Spleen (tissue), 11 donors: ENCODE measurements around the gene ANKS1B. TPM values are rescaled to one million over a fixed set of nuclear protein-coding genes. Genes with fewer than 3 reads are reported as not detected.

Source experiments
- DNase-seq: peaks from one replicate; pipeline ENCODE4 v3.0.0-alpha.2; 2020
- H3K27ac ChIP-seq, 8 donors: fragments of 200-600 bp; sonication (generic) in 7 of 8; 1 replicate in 4 of 8; 2 replicates in 4 of 8; pipeline versions ENCODE4 v1.5.0 to v1.8.0; 2016 to 2021; ENCODE audit warnings: inconsistent platforms in 4 of 8, mild to moderate bottlenecking in 4 of 8, moderate library complexity in 1 of 8
- H3K27me3 ChIP-seq, 7 donors: fragments of 200-600 bp; sonication (generic) in 6 of 7; replicated peaks in 1 of 7; 1 replicate in 4 of 7; 2 replicates in 3 of 7; pipeline versions ENCODE4 v1.5.0 to v1.8.0; 2016 to 2021; ENCODE audit warnings: inconsistent platforms in 3 of 7, mild to moderate bottlenecking in 1 of 7
- H3K36me3 ChIP-seq, 6 donors: fragments of 200-600 bp; sonication (generic) in 5 of 6; 1 replicate in 4 of 6; 2 replicates in 2 of 6; pipeline versions ENCODE4 v1.5.0 to v1.8.0; 2016 to 2021; ENCODE audit warnings: inconsistent platforms in 2 of 6
- H3K4me1 ChIP-seq, 6 donors: fragments of 200-600 bp; sonication (generic) in 5 of 6; 1 replicate in 3 of 6; 2 replicates in 3 of 6; pipeline versions ENCODE4 v1.5.0 to v1.8.0; 2016 to 2021; ENCODE audit warnings: inconsistent platforms in 3 of 6
- H3K4me3 ChIP-seq, 8 donors: fragments of 200-600 bp; sonication (generic) in 7 of 8; 1 replicate in 4 of 8; 2 replicates in 4 of 8; pipeline versions ENCODE4 v1.5.0 to v1.8.0; 2016 to 2021; ENCODE audit warnings: inconsistent platforms in 4 of 8, mild to moderate bottlenecking in 4 of 8, moderate library complexity in 2 of 8
- H3K9me3 ChIP-seq, 8 donors: fragments of 200-600 bp; sonication (generic) in 7 of 8; 1 replicate in 4 of 8; 2 replicates in 4 of 8; pipeline versions ENCODE4 v1.5.0 to v1.8.0; 2016 to 2021; ENCODE audit warnings: inconsistent platforms in 4 of 8
- CTCF ChIP-seq, 11 experiments: fragments of 200-600 bp in 7 of 11; fragments of 450-650 bp in 4 of 11; sonication (generic) in 4 of 11; IDR thresholded peaks in 8 of 11; conservative IDR thresholded peaks in 3 of 11; 1 replicate in 7 of 11; 2 replicates in 4 of 11; pipeline versions ENCODE4 v1.4.0 to v1.8.0; 2016 to 2021; ENCODE audit warnings: antibody characterized with exemption in 11 of 11, inconsistent platforms in 4 of 11, mild to moderate bottlenecking in 1 of 11
- POLR2A ChIP-seq, 3 donors: fragments of 450-650 bp; IDR thresholded peaks; one replicate each; pipeline ENCODE4 v1.5.1; 2017; ENCODE audit warnings: antibody characterized with exemption in 3 of 3, mild to moderate bottlenecking in 1 of 3
- POLR2AphosphoS5 ChIP-seq, 3 donors: sonication (generic); formaldehyde crosslinking; IDR thresholded peaks; one replicate each; pipeline ENCODE4 v1.5.1; 2017; ENCODE audit warnings: antibody characterized with exemption in 3 of 3
- WGBS, 5 donors: extraction: QIAGEN DNeasy Blood & Tissue Kit in 3 of 5; methylation state at CpG; one replicate each; pipeline versions ENCODE4 v1.1.5 to v1.1.7; 2013 to 2018; 5-methylcytosine and 5-hydroxymethylcytosine counted together
- intact Hi-C: fragments of 100-400 bp; cut with DNase I; formaldehyde crosslinking; loops from one replicate; pipeline ENCODE4 v1.15.0; 2023; ENCODE audit warnings: low total_unique reads
- polyA plus RNA-seq, 3 donors: library from polyadenylated mRNA; stranded (reverse); fragments of 200-250 nt; gene quantifications; one replicate each; pipeline ENCODE4 v1.2.1, GENCODE V29; 2013
- total RNA-seq, 7 donors: library from RNA; depleted of rRNA in 3 of 7; stranded (reverse); fragments of >200 nt in 3 of 7; fragmentation: NEBNext Ultra II Directional in 4 of 7; extraction: Animal tissue kit (Norgen Biotek cat#: 25700) in 4 of 7; gene quantifications; one replicate each; pipeline versions ENCODE4 v1.1.0 to v1.2.1, GENCODE V29; 2016 to 2021
- donor health status: healthy with polysubstance abuse.
- donor health status: DM: no; HTN: no; CAD: no; lungs with moderate emphysema.
- donor health status: DM: no; HTN: no; CAD: no.
- donor health status: Bipolar disorder and iron deficiency.
- donor health status: healthy.
- donor health status: DM: no; HTN: no; CAD: no.
- donor health status: DM: yes; HTN: yes; CAD: no.

Gene ANKS1B
- total and polyA plus RNA-seq, 10 donors: 0.21 to 8.0 (median 4.2) TPM

GRCh38 chr12:99121546-99121945, 863.2 kb downstream of the ANKS1B start:
- no peaks in the 10 kb centered on the region for H3K4me1 ChIP-seq

GRCh38 chr12:99119943-99120342, 864.8 kb downstream of the ANKS1B start:
- H3K4me3 ChIP-seq: no peak overlapping the region
- no peaks in the 10 kb centered on the region for H3K36me3 ChIP-seq
- TF ChIP-seq POLR2AphosphoS5 (IDR thresholded peaks at IDR 0.05): no peak
- TF ChIP-seq CTCF (IDR thresholded peaks at IDR 0.05 in 8 of 11, conservative IDR thresholded peaks at IDR 0.05 in 3 of 11): no peak
- TF ChIP-seq POLR2A (IDR thresholded peaks at IDR 0.05): no peak
- WGBS, 5 donors: 71 to 80% (median 74%) methylated on average over 10 of the region's 10 CpGs
- no peaks in the 10 kb centered on the region for H3K27me3 ChIP-seq
- H3K4me1 ChIP-seq: no peaks in the 10 kb centered on the region
- no peak for DNase-seq
- peaks cover 0 to 4% (median 0%) of the 10 kb centered on the region in 8 donors for H3K9me3 ChIP-seq
- H3K27ac ChIP-seq: no peak overlapping the region
- intact Hi-C loops: no loop called here

More at GRCh38 chr12:99121546-99121945, 863.2 kb downstream of the ANKS1B start:
- DNase-seq: no peak
- H3K27ac ChIP-seq: no peak overlapping the region
- no peak for TF ChIP-seq POLR2A (IDR thresholded peaks at IDR 0.05)
- TF ChIP-seq POLR2AphosphoS5 (IDR thresholded peaks at IDR 0.05): no peak
- TF ChIP-seq CTCF (IDR thresholded peaks at IDR 0.05 in 8 of 11, conservative IDR thresholded peaks at IDR 0.05 in 3 of 11): no peak
- H3K27me3 ChIP-seq: no peaks in the 10 kb centered on the region
- H3K4me3 ChIP-seq: no peak overlapping the region
- 69 to 80% (median 79%) methylated on average over 4 of the region's 4 CpGs for WGBS, 5 donors
- H3K36me3 ChIP-seq: no peaks in the 10 kb centered on the region
- H3K9me3 ChIP-seq: no peaks in the 10 kb centered on the region
- intact Hi-C loops: no loop called here

- Histone ChIP-seq H3K4me1 (no peaks in the 10 kb centered on the region), H3K27me3 (no peaks in the 10 kb centered on the region), H3K36me3 (no peaks in the 10 kb centered on the region), H3K4me3 (no peak overlapping the region), H3K27ac (no peak overlapping the region), H3K9me3 (peaks cover 0 to 4% (median 0%) of the 10 kb centered on the region in 8 donors)
- TF ChIP-seq CTCF (IDR thresholded peaks at IDR 0.05 in 8 of 11, conservative IDR thresholded peaks at IDR 0.05 in 3 of 11) (no peak), POLR2AphosphoS5 (IDR thresholded peaks at IDR 0.05) (no peak), POLR2A (IDR thresholded peaks at IDR 0.05) (no peak)
- no peak for DNase-seq
- intact Hi-C loops: no loop called here
These were observed 865.3 kb downstream of the ANKS1B start for GRCh38 chr12:99119449-99119848.

DNA sequence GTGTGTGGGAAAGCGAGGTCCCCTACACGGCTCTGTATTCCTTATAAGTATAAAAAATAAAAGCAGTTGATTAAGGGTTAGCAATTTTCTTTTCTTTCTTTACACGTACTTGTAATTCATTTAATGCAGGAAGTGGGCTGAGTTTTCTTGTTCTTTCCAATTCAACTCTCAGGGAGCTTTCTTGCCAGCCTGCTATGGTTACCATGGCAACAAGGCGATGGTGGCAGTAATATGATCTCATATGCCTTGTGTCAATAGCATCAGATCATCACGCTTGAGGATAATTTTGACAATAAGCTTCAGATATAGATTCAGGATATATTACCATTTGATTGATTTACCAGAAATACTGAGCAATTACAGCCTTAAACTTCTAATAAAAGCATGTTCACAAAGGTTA, 873.1 kb downstream of the ANKS1B start:
- Histone ChIP-seq H3K27me3 (no peaks in the 10 kb centered on the region), H3K4me3 (no peak overlapping the region), H3K4me1 (no peaks in the 10 kb centered on the region), H3K36me3 (no peaks in the 10 kb centered on the region), H3K9me3 (peaks cover 0 to 4% (median 0%) of the 10 kb centered on the region in 8 donors), H3K27ac (no peak overlapping the region)
- no peak for TF ChIP-seq POLR2A (IDR thresholded peaks at IDR 0.05)
- intact Hi-C loops: no loop called here
- WGBS, 5 donors: 45 to 77% (median 65%) methylated on average over 5 of the region's 5 CpGs
- no peak for DNase-seq

DNA sequence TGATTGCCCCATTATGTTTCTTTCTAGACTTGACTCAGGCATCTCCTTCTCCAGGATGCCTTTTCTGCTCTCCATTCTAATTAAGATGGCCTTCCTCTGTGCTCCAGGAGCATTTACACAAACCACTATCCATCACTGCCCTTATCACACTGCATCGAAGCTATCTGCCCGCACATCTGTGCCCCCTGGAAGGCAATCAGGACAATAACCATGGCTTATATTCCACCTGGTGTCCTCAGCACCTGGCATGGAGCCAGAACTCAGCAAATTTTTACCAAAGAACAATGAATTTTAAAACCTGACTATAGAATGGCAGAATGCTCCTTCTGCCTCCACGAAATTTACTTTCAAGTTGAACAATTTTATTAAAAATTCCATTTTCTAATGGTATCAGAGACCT, 873.9 kb downstream of the ANKS1B start:
- H3K27me3 ChIP-seq: no peaks in the 10 kb centered on the region
- DNase-seq: no peak
- H3K36me3 ChIP-seq: no peaks in the 10 kb centered on the region
- H3K4me3 ChIP-seq: no peak overlapping the region
- no peaks in the 10 kb centered on the region for H3K4me1 ChIP-seq
- H3K27ac ChIP-seq: no peak overlapping the region
- TF ChIP-seq POLR2AphosphoS5 (IDR thresholded peaks at IDR 0.05) (no peak), CTCF (IDR thresholded peaks at IDR 0.05 in 8 of 11, conservative IDR thresholded peaks at IDR 0.05 in 3 of 11) (no peak), POLR2A (IDR thresholded peaks at IDR 0.05) (no peak)
- WGBS, 5 donors: 55 to 76% (median 56%) methylated on average over 3 of the region's 3 CpGs
- H3K9me3 ChIP-seq: peaks cover 0 to 4% (median 0%) of the 10 kb centered on the region in 8 donors
- intact Hi-C loops: no loop called here
